IPS DF 19.7 (cell line): Measurements from ENCODE around the gene OR6S1.
"Not testable (repeated sequence)": the region's sequence is repeated elsewhere in the genome, so short reads cannot be mapped to it uniquely, and the experiment has no call there.

Experiments used
- DNase-seq: peaks from one replicate; pipeline ENCODE4 v3.0.0-alpha.2; 2013; ENCODE audit warnings: low read depth, low spot score

The OR6S1 gene

DNA sequence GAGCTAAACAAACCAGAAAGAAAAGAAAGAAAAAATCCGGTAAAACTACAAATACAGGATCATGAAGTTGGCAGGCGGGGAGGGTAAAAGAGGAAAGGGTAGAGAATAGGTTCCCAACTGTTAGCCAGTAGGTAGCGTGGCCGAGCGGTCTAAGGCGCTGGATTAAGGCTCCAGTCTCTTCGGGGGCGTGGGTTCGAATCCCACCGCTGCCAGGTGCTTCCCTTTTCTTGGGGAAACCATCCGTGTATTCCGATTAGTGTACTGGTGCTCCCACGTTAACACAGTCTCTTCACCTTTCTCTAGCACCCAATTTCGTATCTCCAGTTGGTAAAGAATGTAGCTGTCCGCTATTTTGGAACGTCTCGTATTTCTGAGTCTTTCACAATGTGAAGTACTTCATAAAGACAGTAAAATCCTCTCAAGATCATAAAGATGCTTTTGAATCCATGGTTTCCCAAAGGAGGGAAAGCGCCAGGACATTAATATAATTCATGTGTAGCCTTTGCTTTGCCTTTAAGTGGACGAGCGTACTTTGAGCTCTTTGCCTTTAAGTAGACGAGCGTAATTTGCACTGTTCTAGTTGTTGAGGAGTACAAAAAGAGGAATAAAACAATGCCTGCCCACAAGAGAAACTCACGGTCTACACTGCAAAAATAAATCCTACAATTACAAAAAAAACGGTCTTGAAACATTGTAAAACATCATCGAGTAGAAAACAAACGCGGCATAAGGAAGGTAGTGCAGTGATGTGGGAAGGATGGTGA lies 31.3 kb downstream of the OR6S1 start:
- no peak for DNase-seq

DNA sequence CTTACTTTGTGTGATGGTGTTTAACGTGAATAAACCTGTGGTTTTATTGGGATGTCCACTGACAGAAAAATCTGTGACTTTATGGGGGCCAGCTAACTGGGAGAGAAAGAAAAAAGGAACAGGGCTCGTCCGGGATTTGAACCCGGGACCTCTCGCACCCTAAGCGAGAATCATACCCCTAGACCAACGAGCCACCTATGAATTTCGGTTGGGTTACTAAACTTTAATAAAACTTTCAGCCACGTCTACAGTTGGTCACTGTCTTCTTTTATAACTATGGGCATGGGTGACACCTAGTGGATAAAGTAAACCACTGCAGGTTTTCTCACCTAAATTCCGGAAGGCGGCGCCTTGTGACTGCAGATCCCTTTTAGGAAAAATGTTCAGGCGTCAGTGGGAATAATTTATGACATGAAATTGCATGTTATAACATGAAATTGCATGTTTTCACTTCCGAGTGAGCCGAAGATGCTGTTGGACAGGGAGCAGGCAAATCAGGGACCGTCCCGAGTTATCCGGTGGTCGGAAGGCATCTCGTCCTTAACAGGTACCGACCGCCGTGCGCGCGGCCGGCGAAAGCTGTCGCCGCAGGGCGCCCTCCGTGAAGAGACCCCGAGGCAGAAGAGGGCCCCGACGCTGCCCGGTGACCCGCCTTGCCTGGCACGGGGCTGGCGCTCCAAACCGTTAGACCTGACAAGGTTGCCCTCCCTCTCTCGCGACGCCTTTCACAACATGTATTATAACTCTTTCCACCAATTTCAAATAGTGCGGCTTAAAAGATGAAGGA lies 32.1 kb downstream of the OR6S1 start:
- DNase-seq, result no peak

DNA sequence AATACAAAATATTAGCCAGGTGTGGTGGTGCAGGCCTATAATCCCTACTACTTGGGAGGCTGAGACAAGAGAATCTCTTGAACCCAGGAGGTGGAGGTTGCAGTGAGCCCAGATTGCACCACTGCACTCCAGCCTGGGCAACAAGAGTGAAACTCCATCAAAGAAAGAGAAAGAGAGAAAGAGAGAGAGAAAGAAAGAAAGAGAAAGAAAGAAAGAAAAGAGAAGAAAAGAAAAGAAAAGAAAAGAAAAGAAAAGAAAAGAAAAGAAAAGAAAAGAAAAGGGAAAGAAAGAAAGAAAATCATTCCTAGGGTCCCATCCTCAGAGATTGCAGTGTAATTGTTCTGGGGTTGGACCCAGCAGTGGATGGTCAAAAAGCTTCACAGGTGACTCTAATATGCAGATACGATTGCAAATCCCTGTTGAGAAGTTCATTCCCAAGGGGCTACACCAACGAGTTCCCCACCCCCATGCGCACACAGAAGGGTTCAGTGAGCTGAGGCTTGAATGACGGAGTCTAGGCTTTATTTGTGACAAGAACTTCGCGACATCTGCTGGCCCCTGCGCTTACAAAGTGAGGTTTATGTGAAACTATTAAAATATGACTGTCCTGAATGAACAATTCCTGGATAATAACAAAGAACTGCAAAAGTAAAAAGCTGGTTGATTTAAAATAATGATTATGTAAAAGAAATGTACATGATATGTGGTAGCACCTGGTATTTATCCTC lies 32.9 kb downstream of the OR6S1 start:
- DNase-seq, result no peak

DNA sequence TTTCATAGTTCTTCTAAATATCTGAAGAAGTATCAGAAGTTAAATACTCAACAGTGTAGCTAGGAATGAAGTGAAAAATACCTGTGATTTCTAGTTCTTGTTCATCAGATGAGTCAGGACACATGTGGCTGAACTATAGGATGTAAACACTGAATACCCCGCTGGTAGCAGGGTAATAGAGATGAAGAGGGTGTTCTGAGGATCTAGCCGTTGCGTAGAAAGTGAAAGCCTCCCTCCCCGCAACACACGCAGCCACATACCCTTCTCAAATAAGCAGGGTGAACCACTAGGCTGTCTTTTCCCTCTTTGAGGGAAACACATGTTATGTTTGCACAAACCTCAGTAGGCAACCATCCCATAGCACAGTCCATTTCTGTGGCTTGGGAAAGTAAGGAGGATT lies 33.9 kb downstream of the OR6S1 start:
- DNase-seq, result no peak

DNA sequence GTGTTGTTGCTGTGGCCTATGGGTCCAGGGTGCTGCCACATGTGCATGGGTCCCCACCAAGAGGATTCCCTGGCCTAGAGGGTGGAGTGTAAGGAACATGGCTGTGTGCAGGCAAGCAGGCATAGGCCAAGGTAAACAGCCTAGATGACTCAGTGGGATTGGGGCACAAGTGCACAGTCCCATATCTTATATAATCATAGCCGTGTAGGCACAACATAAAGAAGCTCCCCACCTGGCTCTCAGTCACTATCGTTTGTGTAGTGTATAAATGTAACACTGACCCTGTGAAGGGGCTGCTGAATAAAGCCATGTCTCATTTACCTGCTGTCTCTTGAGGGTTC lies 34.6 kb downstream of the OR6S1 start:
- no peak for DNase-seq

- peak; percentile 65 for DNase-seq
These were observed 35.1 kb downstream of the OR6S1 start for GRCh38 chr14:20606190-20606901.

- DNase-seq, result no peak
These were observed 37.4 kb downstream of the OR6S1 start for GRCh38 chr14:20603813-20604690.

DNA sequence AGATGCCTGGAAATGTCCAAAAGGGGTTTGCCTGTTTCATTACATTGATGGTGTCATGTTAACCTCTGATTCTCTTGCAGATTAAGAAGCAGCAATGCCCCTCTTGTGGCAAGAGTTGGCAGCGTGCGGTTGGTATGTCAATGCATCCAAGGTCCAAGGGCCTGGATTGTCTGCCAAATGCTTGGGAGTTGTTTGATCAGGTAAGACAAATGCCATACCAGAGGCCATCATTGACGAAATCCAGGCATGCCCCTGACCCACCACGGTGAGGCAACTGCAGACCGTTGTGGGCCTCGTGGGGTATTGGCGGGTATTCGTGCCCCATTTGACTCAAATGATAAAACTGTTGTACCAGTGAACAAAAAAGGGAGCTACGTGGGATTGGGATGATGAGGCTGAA lies 38.9 kb downstream of the OR6S1 start:
- DNase-seq, result no peak

GRCh38 chr14:20601522-20601921 lies 40.0 kb downstream of the OR6S1 start:
- no peak for DNase-seq

DNA sequence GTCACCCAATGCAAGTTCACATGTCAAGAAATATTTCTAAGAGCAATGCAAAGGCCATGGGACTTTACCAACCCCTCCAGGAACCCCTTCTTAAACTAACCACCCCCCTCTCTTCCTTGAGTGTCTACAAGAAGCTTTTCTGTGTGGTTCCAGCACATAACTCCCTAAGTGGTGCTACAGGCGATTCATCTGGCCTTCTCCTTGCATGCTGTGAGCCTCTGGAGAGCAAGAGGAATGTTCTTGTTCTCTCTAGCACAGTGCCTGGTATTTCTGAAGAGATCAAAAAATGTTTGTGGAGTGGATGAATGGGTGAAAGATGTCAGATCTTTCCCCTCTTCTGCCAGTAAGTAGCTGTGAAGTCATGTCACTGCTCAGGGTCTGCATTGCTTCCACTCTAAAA lies 44.4 kb downstream of the OR6S1 start:
- no peak for DNase-seq

GRCh38 chr14:20595726-20596125 lies 45.8 kb downstream of the OR6S1 start:
- DNase-seq, result not testable (repeated sequence)

GRCh38 chr14:20592574-20592973 lies 48.9 kb downstream of the OR6S1 start:
- DNase-seq, result no peak

GRCh38 chr14:20591235-20591634 lies 50.3 kb downstream of the OR6S1 start, which contains the start of gene RNASE12:
TSS of gene RNASE12 (minus strand) at chr14:20591376. CDS start at chr14:20590723, 653 bp downstream.
- DNase-seq, result no peak
